ENCODE results near the gene SPTBN1. TPM values are rescaled to one million over a fixed set of nuclear protein-coding genes. Genes with fewer than 3 reads are reported as not detected.

The SPTBN1 gene
- total and polyA plus RNA-seq, 2 of the 13 experiments (the other 11 are each of a cell fraction or from before 2014, with no cell fraction given), result 123 to 299 TPM

- no peak for TF ChIP-seq ZFP1 (CRISPR knock-in tag; IDR thresholded peaks at IDR 0.05)
- no peak for TF ChIP-seq ZNF296 (CRISPR knock-in tag; conservative IDR thresholded peaks at IDR 0.05)
- TF ChIP-seq PLRG1 (conservative IDR thresholded peaks at IDR 0.05), result no peak
- no peak for TF ChIP-seq ARID2 (CRISPR knock-in tag; IDR thresholded peaks at IDR 0.05; ENCODE audit: borderline replicate concordance)
- TF ChIP-seq, protein P1, sequence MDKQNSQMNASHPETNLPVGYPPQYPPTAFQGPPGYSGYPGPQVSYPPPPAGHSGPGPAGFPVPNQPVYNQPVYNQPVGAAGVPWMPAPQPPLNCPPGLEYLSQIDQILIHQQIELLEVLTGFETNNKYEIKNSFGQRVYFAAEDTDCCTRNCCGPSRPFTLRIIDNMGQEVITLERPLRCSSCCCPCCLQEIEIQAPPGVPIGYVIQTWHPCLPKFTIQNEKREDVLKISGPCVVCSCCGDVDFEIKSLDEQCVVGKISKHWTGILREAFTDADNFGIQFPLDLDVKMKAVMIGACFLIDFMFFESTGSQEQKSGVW (CRISPR knock-in tag; IDR thresholded peaks at IDR 0.05; ENCODE audit: borderline replicate concordance), result no peak
- peak; percentile 28; the same call in 1 of the 2 replicates for TF ChIP-seq GABPB1 (CRISPR knock-in tag; IDR thresholded peaks at IDR 0.05)
- TF ChIP-seq TCF7 (IDR thresholded peaks at IDR 0.05; ENCODE audit: low read depth), result peak; percentile 42
- no peak for TF ChIP-seq ZNF275 (CRISPR knock-in tag; IDR thresholded peaks at IDR 0.05; ENCODE audit: borderline replicate concordance)
- TF ChIP-seq CEBPZ (IDR thresholded peaks at IDR 0.05; ENCODE audit: low read length), result no peak
- TF ChIP-seq HNF1B (CRISPR knock-in tag; IDR thresholded peaks at IDR 0.05), result peak; percentile 57; the same call in 1 of the 2 replicates
- no peak for TF ChIP-seq TCF7L2 (IDR thresholded peaks at IDR 0.05; ENCODE audit: low read depth, low read length)
- TF ChIP-seq SIX4 (CRISPR knock-in tag; IDR thresholded peaks at IDR 0.05), result 0 out of 2 replicates have a peak, but pooled peaks have one; percentile 63
- TF ChIP-seq DZIP1 (CRISPR knock-in tag; IDR thresholded peaks at IDR 0.05), result 0 out of 2 replicates have a peak, but pooled peaks have one; percentile 39
- peak; percentile 68 to 91; a peak in 3 of 4 replicates for TF ChIP-seq EP300 (IDR thresholded peaks at IDR 0.05; ENCODE audit: low read depth in 2 of 2, low read length in 2 of 2)
- peak; percentile 57; the same call in 1 of the 2 replicates for TF ChIP-seq EP300 (CRISPR knock-in tag; IDR thresholded peaks at IDR 0.05; ENCODE audit: borderline replicate concordance)
- no peak for TF ChIP-seq PTBP1 (IDR thresholded peaks at IDR 0.05; ENCODE audit: low read depth, low read length, poor library complexity, severe bottlenecking)
- no peak for TF ChIP-seq ZNF563 (CRISPR knock-in tag; IDR thresholded peaks at IDR 0.05)
- TF ChIP-seq SMAD1 (CRISPR knock-in tag; IDR thresholded peaks at IDR 0.05; ENCODE audit: borderline replicate concordance, low read depth), result no peak; the same call in 1 of the 2 replicates
- TF ChIP-seq REXO4 (CRISPR knock-in tag; IDR thresholded peaks at IDR 0.05; ENCODE audit: borderline replicate concordance), result no peak
Observed at GRCh38 chr2:54574107-54574859, 118.2 kb downstream of the SPTBN1 start (continued).
